WTC11 (cell line): ENCODE data around the gene HIVEP2. TPM values are rescaled to one million over a fixed set of nuclear protein-coding genes. Genes with fewer than 3 reads are reported as not detected.

Experiments used
- ATAC-seq: fragments of 200-7000 bp; cut with Tn5 transposase; 2 replicates; pipeline ENCODE4 v1.10.0; 2021; ENCODE audit warnings: mild to moderate bottlenecking, moderate library complexity
- CTCF ChIA-PET: fragments of 300-600 bp; sonication (Branson Sonifier 250); formaldehyde crosslinking; loops from one replicate; lab custom pipeline; 2021; ENCODE audit warnings: antibody characterized with exemption; lab: Charles Lee
- POLR2A ChIA-PET: fragments of 350-600 bp; sonication (Branson Sonifier 250); formaldehyde crosslinking; loops from one replicate; lab custom pipeline; 2021; ENCODE audit warnings: antibody characterized with exemption; lab: Charles Lee
- DNase-seq: peaks from one replicate; pipeline ENCODE4 v3.0.0; 2021; ENCODE audit warnings: low spot score
- H3K27ac Mint-ChIP-seq: 2 replicates; pipeline ENCODE4 v1.8.0; 2021; ENCODE audit warnings: mixed read lengths
- H3K27me3 Mint-ChIP-seq: 2 replicates; pipeline ENCODE4 v1.8.0; 2021; ENCODE audit warnings: low read depth, mild to moderate bottlenecking, moderate library complexity, mixed read lengths
- H3K36me3 Mint-ChIP-seq: 2 replicates; pipeline ENCODE4 v1.8.0; 2021; ENCODE audit warnings: mixed read lengths
- H3K4me1 Mint-ChIP-seq: 2 replicates; pipeline ENCODE4 v1.8.0; 2022; ENCODE audit warnings: mixed read lengths
- H3K4me3 Mint-ChIP-seq: 2 replicates; pipeline ENCODE4 v1.8.0; 2021; ENCODE audit warnings: mild to moderate bottlenecking, moderate library complexity, mixed read lengths
- H3K9me3 Mint-ChIP-seq: 2 replicates; pipeline ENCODE4 v1.8.0; 2021; ENCODE audit warnings: mixed read lengths
- CREB1 ChIP-seq: sonication (generic); formaldehyde crosslinking; IDR thresholded peaks from 2 replicates; pipeline ENCODE4 v1.8.0; 2023; ENCODE audit warnings: mild to moderate bottlenecking, missing genetic modification reagents
- CREM ChIP-seq: sonication (generic); formaldehyde crosslinking; IDR thresholded peaks from 2 replicates; pipeline ENCODE4 v1.8.1; 2022; ENCODE audit warnings: mild to moderate bottlenecking, missing genetic modification reagents, moderate library complexity
- ESRRA ChIP-seq: sonication (generic); formaldehyde crosslinking; IDR thresholded peaks from 2 replicates; pipeline ENCODE4 v1.8.1; 2022; ENCODE audit warnings: mild to moderate bottlenecking, missing genetic modification reagents, borderline replicate concordance
- FOXP1 ChIP-seq: sonication (generic); formaldehyde crosslinking; IDR thresholded peaks from 2 replicates; pipeline ENCODE4 v1.8.0; 2022; ENCODE audit warnings: missing genetic modification reagents, mild to moderate bottlenecking, moderate library complexity, borderline replicate concordance
- IRF2 ChIP-seq: sonication (generic); formaldehyde crosslinking; IDR thresholded peaks from 2 replicates; pipeline ENCODE4 v1.8.0; 2022; ENCODE audit warnings: low read depth, missing genetic modification reagents, borderline replicate concordance
- KAT7 ChIP-seq: sonication (generic); formaldehyde crosslinking; IDR thresholded peaks from 2 replicates; pipeline ENCODE4 v1.8.1; 2023; ENCODE audit warnings: missing genetic modification reagents, mild to moderate bottlenecking, borderline replicate concordance
- NR2C2 ChIP-seq: sonication (generic); formaldehyde crosslinking; IDR thresholded peaks from 2 replicates; pipeline ENCODE4 v1.8.0; 2022; ENCODE audit warnings: mild to moderate bottlenecking, missing genetic modification reagents
- OVOL2 ChIP-seq: fragments of 250-450 bp; sonication (Bioruptor Pico); IDR thresholded peaks from 2 replicates; pipeline ENCODE4 v1.9.0; 2021; ENCODE audit warnings: mild to moderate bottlenecking, borderline replicate concordance
- PRRX2 ChIP-seq: fragments of 250-450 bp; sonication (Bioruptor Pico); IDR thresholded peaks from 2 replicates; pipeline ENCODE4 v1.8.0; 2021; ENCODE audit warnings: mild to moderate bottlenecking
- SOX15 ChIP-seq: fragments of 250-450 bp; sonication (Bioruptor Pico); IDR thresholded peaks from 2 replicates; pipeline ENCODE4 v1.9.0; 2021; ENCODE audit warnings: mild to moderate bottlenecking
- SP1 ChIP-seq: sonication (generic); formaldehyde crosslinking; conservative IDR thresholded peaks from 2 replicates; pipeline ENCODE4 v1.8.1; 2022; ENCODE audit warnings: missing genetic modification reagents
- TEAD4 ChIP-seq: sonication (generic); formaldehyde crosslinking; IDR thresholded peaks from 2 replicates; pipeline ENCODE4 v1.8.0; 2022; ENCODE audit warnings: mild to moderate bottlenecking, missing genetic modification reagents
- ZNF423 ChIP-seq: fragments of 250-450 bp; sonication (Bioruptor Pico); IDR thresholded peaks from 2 replicates; pipeline ENCODE4 v2.1.2; 2022; ENCODE audit warnings: mild to moderate bottlenecking, moderate library complexity
- ZNF671 ChIP-seq: fragments of 250-450 bp; sonication (Bioruptor Pico); IDR thresholded peaks from 2 replicates; pipeline ENCODE4 v1.8.0; 2021; ENCODE audit warnings: mild to moderate bottlenecking
- total RNA-seq: library from RNA; stranded (reverse); gene quantifications from 3 replicates; pipeline ENCODE4 v1.2.3, GENCODE V29; 2021
- TF ChIP-seq, protein P1 (sequence below): sonication (generic); formaldehyde crosslinking; IDR thresholded peaks from 2 replicates; pipeline ENCODE4 v1.8.1; 2022; ENCODE audit warnings: mild to moderate bottlenecking, missing genetic modification reagents, moderate library complexity, borderline replicate concordance
- TF ChIP-seq, protein P2 (sequence below): fragments of 250-450 bp; sonication (Bioruptor Pico); IDR thresholded peaks from 2 replicates; pipeline ENCODE4 v1.9.0; 2021; ENCODE audit warnings: mild to moderate bottlenecking, borderline replicate concordance
- TF ChIP-seq, protein P3 (sequence below): sonication (generic); formaldehyde crosslinking; IDR thresholded peaks from 2 replicates; pipeline ENCODE4 v1.8.0; 2023; ENCODE audit warnings: mild to moderate bottlenecking, missing genetic modification reagents
- TF ChIP-seq, protein P4 (sequence below): sonication (generic); formaldehyde crosslinking; conservative IDR thresholded peaks from 2 replicates; pipeline ENCODE4 v1.8.1; 2023; ENCODE audit warnings: mild to moderate bottlenecking, low read depth, missing genetic modification reagents, moderate library complexity
- TF ChIP-seq, protein P5 (sequence below): sonication (generic); formaldehyde crosslinking; IDR thresholded peaks from 2 replicates; pipeline ENCODE4 v1.8.1; 2022; ENCODE audit warnings: low read depth, mild to moderate bottlenecking, moderate library complexity, missing genetic modification reagents, borderline replicate concordance

The HIVEP2 gene
- total RNA-seq, 1 experiment from 2014 or later = 11.5 TPM

DNA sequence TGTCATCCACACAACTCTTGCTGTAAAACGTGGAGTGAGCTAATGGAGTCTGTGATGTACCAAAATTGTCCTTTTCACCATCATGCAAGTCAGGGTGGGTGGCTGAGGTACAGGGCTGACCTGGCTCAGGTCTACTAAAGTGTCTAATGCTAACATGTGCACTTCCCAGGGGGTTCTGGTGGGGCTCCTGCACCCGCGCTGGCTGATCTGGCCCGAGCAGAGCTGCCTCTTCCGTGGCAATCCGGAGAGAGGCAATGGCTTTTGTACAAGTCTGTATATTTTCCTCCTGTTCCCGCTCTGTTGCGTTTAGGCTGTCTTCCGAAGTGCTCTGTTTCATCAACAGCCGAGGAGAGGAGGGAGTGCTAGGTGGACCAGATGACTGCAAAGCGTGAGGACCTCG is 191.8 kb downstream of the HIVEP2 start:
- peaks cover 21% of the 10 kb centered on the region for H3K36me3 Mint-ChIP-seq

DNA sequence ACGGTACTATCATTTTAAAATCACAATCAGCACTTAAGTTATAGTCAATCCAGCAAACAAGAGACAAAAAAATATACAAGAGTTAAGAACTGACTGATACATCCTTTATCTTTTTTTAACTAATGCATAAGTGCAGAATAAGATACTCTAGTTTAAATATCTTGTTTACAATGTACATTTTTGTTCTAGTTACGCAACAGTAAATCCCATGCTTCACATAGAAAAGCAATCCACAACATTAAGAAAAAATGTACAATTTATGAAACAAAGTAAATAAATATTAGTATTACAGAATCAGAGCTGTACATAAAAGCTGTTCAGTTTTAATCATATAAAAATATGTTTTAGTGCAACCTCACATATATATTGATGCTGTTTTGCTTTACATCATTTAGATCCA is 192.6 kb downstream of the HIVEP2 start:
- peaks cover 4% of the 10 kb centered on the region for H3K4me1 Mint-ChIP-seq
- peaks cover 16% of the 10 kb centered on the region for H3K36me3 Mint-ChIP-seq
- ChIA-PET CTCF (no interaction called here), POLR2A (interaction anchor here (0.6 kb wide), 1 partner anchor 741 kb away, joined by 3 read pairs; no protein-coding TSS in a partner anchor)
- no peaks in the 10 kb centered on the region for H3K27me3 Mint-ChIP-seq
- H3K27ac Mint-ChIP-seq = no peak overlapping the region
- ATAC-seq = no peak
- no peak for DNase-seq
- no peaks in the 10 kb centered on the region for H3K9me3 Mint-ChIP-seq
- no peak overlapping the region for H3K4me3 Mint-ChIP-seq
- TF ChIP-seq SOX15 (CRISPR knock-in tag) (no peak), SP1 (CRISPR knock-in tag) (no peak), FOXP1 (CRISPR knock-in tag) (no peak)

More for the DNA sequence above, 191.8 kb downstream of the HIVEP2 start:
- Mint-ChIP-seq H3K27ac (no peak overlapping the region), H3K4me3 (no peak overlapping the region), H3K9me3 (no peaks in the 10 kb centered on the region), H3K27me3 (no peaks in the 10 kb centered on the region), H3K4me1 (peaks cover 4% of the 10 kb centered on the region)
- TF ChIP-seq PRRX2 (CRISPR knock-in tag) (no peak), IRF2 (CRISPR knock-in tag) (no peak), ESRRA (CRISPR knock-in tag) (no peak), TEAD4 (CRISPR knock-in tag) (no peak), CREB1 (CRISPR knock-in tag) (no peak), KAT7 (no peak)
- TF ChIP-seq, protein P1, sequence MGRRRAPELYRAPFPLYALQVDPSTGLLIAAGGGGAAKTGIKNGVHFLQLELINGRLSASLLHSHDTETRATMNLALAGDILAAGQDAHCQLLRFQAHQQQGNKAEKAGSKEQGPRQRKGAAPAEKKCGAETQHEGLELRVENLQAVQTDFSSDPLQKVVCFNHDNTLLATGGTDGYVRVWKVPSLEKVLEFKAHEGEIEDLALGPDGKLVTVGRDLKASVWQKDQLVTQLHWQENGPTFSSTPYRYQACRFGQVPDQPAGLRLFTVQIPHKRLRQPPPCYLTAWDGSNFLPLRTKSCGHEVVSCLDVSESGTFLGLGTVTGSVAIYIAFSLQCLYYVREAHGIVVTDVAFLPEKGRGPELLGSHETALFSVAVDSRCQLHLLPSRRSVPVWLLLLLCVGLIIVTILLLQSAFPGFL = no peak
- TF ChIP-seq, protein P2, sequence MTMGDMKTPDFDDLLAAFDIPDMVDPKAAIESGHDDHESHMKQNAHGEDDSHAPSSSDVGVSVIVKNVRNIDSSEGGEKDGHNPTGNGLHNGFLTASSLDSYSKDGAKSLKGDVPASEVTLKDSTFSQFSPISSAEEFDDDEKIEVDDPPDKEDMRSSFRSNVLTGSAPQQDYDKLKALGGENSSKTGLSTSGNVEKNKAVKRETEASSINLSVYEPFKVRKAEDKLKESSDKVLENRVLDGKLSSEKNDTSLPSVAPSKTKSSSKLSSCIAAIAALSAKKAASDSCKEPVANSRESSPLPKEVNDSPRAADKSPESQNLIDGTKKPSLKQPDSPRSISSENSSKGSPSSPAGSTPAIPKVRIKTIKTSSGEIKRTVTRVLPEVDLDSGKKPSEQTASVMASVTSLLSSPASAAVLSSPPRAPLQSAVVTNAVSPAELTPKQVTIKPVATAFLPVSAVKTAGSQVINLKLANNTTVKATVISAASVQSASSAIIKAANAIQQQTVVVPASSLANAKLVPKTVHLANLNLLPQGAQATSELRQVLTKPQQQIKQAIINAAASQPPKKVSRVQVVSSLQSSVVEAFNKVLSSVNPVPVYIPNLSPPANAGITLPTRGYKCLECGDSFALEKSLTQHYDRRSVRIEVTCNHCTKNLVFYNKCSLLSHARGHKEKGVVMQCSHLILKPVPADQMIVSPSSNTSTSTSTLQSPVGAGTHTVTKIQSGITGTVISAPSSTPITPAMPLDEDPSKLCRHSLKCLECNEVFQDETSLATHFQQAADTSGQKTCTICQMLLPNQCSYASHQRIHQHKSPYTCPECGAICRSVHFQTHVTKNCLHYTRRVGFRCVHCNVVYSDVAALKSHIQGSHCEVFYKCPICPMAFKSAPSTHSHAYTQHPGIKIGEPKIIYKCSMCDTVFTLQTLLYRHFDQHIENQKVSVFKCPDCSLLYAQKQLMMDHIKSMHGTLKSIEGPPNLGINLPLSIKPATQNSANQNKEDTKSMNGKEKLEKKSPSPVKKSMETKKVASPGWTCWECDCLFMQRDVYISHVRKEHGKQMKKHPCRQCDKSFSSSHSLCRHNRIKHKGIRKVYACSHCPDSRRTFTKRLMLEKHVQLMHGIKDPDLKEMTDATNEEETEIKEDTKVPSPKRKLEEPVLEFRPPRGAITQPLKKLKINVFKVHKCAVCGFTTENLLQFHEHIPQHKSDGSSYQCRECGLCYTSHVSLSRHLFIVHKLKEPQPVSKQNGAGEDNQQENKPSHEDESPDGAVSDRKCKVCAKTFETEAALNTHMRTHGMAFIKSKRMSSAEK (CRISPR knock-in tag) = no peak
- ChIA-PET POLR2A (no interaction called here), CTCF (no interaction called here)
- ATAC-seq = no peak
- DNase-seq = no peak

DNA sequence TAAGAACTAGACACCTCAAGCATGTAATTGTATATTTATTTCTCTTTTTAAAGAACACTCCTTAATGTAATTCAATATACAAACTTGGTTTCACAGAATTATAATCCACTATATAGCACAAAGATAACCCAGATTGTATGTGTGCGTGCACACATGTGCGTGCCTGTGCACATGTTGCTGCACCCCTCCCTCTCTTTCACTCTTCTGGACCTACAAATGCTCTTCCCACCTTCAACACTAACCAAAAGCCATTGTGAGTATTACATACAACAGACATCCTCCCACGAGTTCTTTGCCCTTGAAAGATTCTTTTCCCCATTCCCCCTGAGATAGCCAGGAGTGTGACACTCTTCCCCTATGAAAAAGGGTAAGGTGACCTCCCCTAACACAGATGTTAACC is 193.5 kb downstream of the HIVEP2 start:
- DNase-seq = no peak
- ChIA-PET CTCF (no interaction called here), POLR2A (no interaction called here)
- Mint-ChIP-seq H3K4me3 (no peak overlapping the region), H3K27me3 (no peaks in the 10 kb centered on the region), H3K27ac (no peak overlapping the region; the same call in 1 of the 2 replicates), H3K36me3 (peaks cover 13% of the 10 kb centered on the region), H3K4me1 (peaks cover 4% of the 10 kb centered on the region), H3K9me3 (no peaks in the 10 kb centered on the region)
- ATAC-seq = no peak
- TF ChIP-seq OVOL2 (CRISPR knock-in tag) = no peak
- no peak for TF ChIP-seq CREM (CRISPR knock-in tag)
- no peak for TF ChIP-seq NR2C2 (CRISPR knock-in tag)
- TF ChIP-seq ZNF423 (CRISPR knock-in tag) = no peak
- TF ChIP-seq, protein P3, sequence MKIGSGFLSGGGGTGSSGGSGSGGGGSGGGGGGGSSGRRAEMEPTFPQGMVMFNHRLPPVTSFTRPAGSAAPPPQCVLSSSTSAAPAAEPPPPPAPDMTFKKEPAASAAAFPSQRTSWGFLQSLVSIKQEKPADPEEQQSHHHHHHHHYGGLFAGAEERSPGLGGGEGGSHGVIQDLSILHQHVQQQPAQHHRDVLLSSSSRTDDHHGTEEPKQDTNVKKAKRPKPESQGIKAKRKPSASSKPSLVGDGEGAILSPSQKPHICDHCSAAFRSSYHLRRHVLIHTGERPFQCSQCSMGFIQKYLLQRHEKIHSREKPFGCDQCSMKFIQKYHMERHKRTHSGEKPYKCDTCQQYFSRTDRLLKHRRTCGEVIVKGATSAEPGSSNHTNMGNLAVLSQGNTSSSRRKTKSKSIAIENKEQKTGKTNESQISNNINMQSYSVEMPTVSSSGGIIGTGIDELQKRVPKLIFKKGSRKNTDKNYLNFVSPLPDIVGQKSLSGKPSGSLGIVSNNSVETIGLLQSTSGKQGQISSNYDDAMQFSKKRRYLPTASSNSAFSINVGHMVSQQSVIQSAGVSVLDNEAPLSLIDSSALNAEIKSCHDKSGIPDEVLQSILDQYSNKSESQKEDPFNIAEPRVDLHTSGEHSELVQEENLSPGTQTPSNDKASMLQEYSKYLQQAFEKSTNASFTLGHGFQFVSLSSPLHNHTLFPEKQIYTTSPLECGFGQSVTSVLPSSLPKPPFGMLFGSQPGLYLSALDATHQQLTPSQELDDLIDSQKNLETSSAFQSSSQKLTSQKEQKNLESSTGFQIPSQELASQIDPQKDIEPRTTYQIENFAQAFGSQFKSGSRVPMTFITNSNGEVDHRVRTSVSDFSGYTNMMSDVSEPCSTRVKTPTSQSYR (CRISPR knock-in tag) = no peak
- TF ChIP-seq, protein P4, sequence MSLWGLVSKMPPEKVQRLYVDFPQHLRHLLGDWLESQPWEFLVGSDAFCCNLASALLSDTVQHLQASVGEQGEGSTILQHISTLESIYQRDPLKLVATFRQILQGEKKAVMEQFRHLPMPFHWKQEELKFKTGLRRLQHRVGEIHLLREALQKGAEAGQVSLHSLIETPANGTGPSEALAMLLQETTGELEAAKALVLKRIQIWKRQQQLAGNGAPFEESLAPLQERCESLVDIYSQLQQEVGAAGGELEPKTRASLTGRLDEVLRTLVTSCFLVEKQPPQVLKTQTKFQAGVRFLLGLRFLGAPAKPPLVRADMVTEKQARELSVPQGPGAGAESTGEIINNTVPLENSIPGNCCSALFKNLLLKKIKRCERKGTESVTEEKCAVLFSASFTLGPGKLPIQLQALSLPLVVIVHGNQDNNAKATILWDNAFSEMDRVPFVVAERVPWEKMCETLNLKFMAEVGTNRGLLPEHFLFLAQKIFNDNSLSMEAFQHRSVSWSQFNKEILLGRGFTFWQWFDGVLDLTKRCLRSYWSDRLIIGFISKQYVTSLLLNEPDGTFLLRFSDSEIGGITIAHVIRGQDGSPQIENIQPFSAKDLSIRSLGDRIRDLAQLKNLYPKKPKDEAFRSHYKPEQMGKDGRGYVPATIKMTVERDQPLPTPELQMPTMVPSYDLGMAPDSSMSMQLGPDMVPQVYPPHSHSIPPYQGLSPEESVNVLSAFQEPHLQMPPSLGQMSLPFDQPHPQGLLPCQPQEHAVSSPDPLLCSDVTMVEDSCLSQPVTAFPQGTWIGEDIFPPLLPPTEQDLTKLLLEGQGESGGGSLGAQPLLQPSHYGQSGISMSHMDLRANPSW (CRISPR knock-in tag) = no peak
- TF ChIP-seq ZNF671 = no peak
- TF ChIP-seq, protein P5, sequence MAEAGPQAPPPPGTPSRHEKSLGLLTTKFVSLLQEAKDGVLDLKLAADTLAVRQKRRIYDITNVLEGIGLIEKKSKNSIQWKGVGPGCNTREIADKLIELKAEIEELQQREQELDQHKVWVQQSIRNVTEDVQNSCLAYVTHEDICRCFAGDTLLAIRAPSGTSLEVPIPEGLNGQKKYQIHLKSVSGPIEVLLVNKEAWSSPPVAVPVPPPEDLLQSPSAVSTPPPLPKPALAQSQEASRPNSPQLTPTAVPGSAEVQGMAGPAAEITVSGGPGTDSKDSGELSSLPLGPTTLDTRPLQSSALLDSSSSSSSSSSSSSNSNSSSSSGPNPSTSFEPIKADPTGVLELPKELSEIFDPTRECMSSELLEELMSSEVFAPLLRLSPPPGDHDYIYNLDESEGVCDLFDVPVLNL = no peak
